Hepatocyte (in vitro differentiated cells): ENCODE measurements around the gene GET3. TPM values are rescaled to one million over a fixed set of nuclear protein-coding genes. Genes with fewer than 3 reads are reported as not detected.

ENCODE experiments used
- DNase-seq: peaks from one replicate; pipeline ENCODE4 v3.0.0-alpha.2; 2016; ENCODE audit warnings: low spot score
- H2AFZ ChIP-seq: fragments of 200-600 bp; sonication (generic); 2 replicates; pipeline ENCODE4 v1.6.0; 2016; ENCODE audit warnings: antibody characterized with exemption, mild to moderate bottlenecking
- H3K27ac ChIP-seq: fragments of 200-600 bp; sonication (generic); 2 replicates; pipeline ENCODE4 v1.5.1; 2016; ENCODE audit warnings: mild to moderate bottlenecking
- H3K27me3 ChIP-seq: fragments of 200-600 bp; sonication (generic); 2 replicates; pipeline ENCODE4 v1.6.1; 2016
- H3K36me3 ChIP-seq: fragments of 200-600 bp; sonication (generic); replicated peaks from 2 replicates; pipeline ENCODE4 v1.5.1; 2016; ENCODE audit warnings: low read depth; ENCODE audit not compliant: insufficient read depth
- H3K4me1 ChIP-seq: fragments of 200-600 bp; sonication (generic); 2 replicates; pipeline ENCODE4 v1.5.1; 2016; ENCODE audit warnings: mild to moderate bottlenecking, moderate library complexity; ENCODE audit not compliant: insufficient read depth
- H3K4me2 ChIP-seq: fragments of 200-600 bp; sonication (generic); 2 replicates; pipeline ENCODE4 v1.6.0; 2016
- H3K4me3 ChIP-seq: fragments of 200-600 bp; sonication (generic); 2 replicates; pipeline ENCODE4 v1.5.1; 2016; ENCODE audit warnings: mild to moderate bottlenecking
- H3K79me2 ChIP-seq: fragments of 200-600 bp; sonication (generic); 2 replicates; pipeline ENCODE4 v1.6.0; 2017; ENCODE audit warnings: mild to moderate bottlenecking
- H3K9me2 ChIP-seq: fragments of 200-600 bp; sonication (generic); replicated peaks from 2 replicates; pipeline ENCODE4 v1.6.0; 2017; ENCODE audit warnings: mild to moderate bottlenecking; ENCODE audit not compliant: insufficient read depth
- H3K9me3 ChIP-seq: fragments of 200-600 bp; sonication (generic); 2 replicates; pipeline ENCODE4 v1.5.1; 2016; ENCODE audit warnings: low read depth, mild to moderate bottlenecking
- H4K20me1 ChIP-seq: fragments of 200-600 bp; sonication (generic); 2 replicates; pipeline ENCODE4 v1.6.0; 2016; ENCODE audit warnings: mild to moderate bottlenecking; ENCODE audit not compliant: insufficient read depth, poor library complexity, severe bottlenecking
- EZH2 ChIP-seq: fragments of 200-600 bp; sonication (generic); IDR thresholded peaks from 2 replicates; pipeline ENCODE4 v1.6.1; 2016; ENCODE audit warnings: antibody characterized with exemption, mild to moderate bottlenecking, borderline replicate concordance
- EZH2phosphoT487 ChIP-seq: fragments of 200-600 bp; sonication (generic); IDR thresholded peaks from one replicate; pipeline ENCODE4 v1.6.1; 2018; ENCODE audit warnings: antibody characterized with exemption, mild to moderate bottlenecking, low read depth, moderate library complexity; ENCODE audit not compliant: unreplicated experiment, severe bottlenecking
- WGBS: methylation state at CpG from one replicate; pipeline ENCODE4 v1.1.6; 2016; ENCODE audit warnings: low lambda C conversion rate; ENCODE audit errors: missing lambda C conversion rate; 5-methylcytosine and 5-hydroxymethylcytosine counted together
- polyA plus RNA-seq: library from polyadenylated mRNA; unstranded; fragments of >200 nt; fragmentation: Nextera tagmentation; extraction: Ambion mirVana; gene quantifications from 2 replicates; pipeline ENCODE4 v1.2.1, GENCODE V29; 2016
- total RNA-seq: library from RNA; depleted of rRNA; stranded (reverse); fragments of >200 nt; gene quantifications from 2 replicates; pipeline ENCODE4 v1.2.3, GENCODE V29; 2014
- TF ChIP-seq, protein P1 (sequence below): fragments of 200-600 bp; sonication (generic); IDR thresholded peaks from 2 replicates; pipeline ENCODE4 v1.5.1; 2016; ENCODE audit warnings: antibody characterized with exemption, mild to moderate bottlenecking; ENCODE audit not compliant: poor library complexity

Gene GET3
- total and polyA plus RNA-seq, 2 experiments from 2014 or later: 52.3 to 108 TPM

DNA sequence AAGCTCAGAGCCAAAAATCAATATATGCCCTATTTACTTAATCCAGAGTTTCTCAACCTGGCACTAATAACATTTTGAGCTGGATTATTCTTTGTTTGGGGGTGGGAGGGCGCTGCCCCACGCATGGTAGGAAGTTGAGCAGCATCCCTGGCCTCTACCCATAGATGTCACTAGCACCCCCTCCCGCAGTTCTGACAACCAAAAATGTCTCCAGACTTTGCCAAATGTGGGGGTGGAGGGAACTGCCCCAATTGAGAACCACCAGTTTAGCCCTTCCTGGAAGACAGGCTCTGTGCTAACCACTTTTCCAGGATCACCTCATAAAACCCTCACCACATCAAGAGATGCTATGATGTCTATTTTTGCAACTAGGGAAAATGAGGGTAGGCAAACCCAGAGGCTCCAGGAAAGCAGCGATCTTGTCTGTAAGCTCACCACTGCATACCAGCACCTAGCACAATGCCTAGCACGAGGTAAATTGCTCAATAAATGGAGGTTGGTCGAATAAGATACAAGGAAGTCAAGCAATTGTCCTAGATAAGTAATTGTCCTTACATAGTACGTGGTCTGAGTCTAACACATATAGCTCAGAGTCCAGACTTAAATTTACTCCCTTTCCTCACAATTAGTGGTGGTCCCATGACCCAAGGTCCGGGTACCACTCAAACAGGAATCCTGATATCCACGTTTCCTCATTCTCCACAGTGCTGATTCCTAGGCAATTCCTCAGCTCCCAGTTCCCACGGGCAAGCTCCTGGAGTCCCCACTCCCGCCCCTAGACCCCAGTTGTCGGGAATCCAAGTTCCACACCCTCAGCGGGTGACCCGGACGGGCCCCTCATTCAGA lies 3.7 kb upstream of the GET3 start:
- Histone ChIP-seq H3K27me3 (no peaks in the 10 kb centered on the region), H3K9me2 (no peaks in the 10 kb centered on the region), H3K36me3 (no peaks in the 10 kb centered on the region), H2AFZ (peak overlapping the region; percentile 51), H3K27ac (peak overlapping the region; percentile 98), H4K20me1 (peaks cover 35% of the 10 kb centered on the region), H3K9me3 (no peaks in the 10 kb centered on the region), H3K4me3 (peak overlapping the region; percentile 75), H3K4me1 (peaks cover 10% of the 10 kb centered on the region), H3K79me2 (peaks cover 56% of the 10 kb centered on the region), H3K4me2 (peak overlapping the region; percentile 94)
- TF ChIP-seq, protein P1, sequence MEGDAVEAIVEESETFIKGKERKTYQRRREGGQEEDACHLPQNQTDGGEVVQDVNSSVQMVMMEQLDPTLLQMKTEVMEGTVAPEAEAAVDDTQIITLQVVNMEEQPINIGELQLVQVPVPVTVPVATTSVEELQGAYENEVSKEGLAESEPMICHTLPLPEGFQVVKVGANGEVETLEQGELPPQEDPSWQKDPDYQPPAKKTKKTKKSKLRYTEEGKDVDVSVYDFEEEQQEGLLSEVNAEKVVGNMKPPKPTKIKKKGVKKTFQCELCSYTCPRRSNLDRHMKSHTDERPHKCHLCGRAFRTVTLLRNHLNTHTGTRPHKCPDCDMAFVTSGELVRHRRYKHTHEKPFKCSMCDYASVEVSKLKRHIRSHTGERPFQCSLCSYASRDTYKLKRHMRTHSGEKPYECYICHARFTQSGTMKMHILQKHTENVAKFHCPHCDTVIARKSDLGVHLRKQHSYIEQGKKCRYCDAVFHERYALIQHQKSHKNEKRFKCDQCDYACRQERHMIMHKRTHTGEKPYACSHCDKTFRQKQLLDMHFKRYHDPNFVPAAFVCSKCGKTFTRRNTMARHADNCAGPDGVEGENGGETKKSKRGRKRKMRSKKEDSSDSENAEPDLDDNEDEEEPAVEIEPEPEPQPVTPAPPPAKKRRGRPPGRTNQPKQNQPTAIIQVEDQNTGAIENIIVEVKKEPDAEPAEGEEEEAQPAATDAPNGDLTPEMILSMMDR: peak; percentile 36
- no peak for TF ChIP-seq EZH2
- no peak for TF ChIP-seq EZH2phosphoT487
- DNase-seq: peak; percentile 48
- WGBS: 2% methylated on average over 12 of the region's 15 CpGs

DNA sequence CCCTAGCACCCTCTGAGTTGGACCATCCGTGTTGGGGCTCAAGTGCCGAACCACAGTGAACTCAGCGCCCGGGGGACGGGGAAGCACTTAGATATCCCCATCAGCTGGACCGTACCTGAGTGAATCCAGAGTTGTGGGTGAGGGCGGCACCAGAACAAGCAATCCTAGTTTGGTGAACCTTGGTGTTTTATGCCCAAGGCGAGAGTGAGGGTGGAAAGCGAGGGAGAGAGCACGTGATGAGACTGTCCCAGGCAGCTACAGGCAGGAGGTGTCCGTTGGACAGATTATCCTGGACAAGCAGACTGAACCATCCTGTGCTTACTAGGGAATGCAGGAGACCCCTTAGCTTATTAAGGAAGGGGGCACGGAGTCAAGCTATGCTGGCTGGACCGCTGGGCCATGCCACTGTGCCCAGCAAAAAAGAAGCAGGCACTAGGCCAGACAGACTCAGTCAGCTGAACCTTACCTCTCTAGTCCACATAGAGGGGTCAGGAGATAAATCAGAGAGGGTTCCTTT lies 596 bp downstream of the GET3 start:
- H3K79me2 ChIP-seq: peaks cover 39% of the 10 kb centered on the region
- 20% methylated on average over 13 of the region's 13 CpGs for WGBS
- no peaks in the 10 kb centered on the region for H3K9me3 ChIP-seq
- TF ChIP-seq EZH2phosphoT487 (no peak), EZH2 (no peak)
- TF ChIP-seq, protein P1: no peak
- H3K4me2 ChIP-seq: peak overlapping the region; percentile 67
- peak overlapping the region; percentile 92 for H3K27ac ChIP-seq
- H3K27me3 ChIP-seq: no peaks in the 10 kb centered on the region
- peak overlapping the region; percentile 46 for H3K4me3 ChIP-seq
- no peaks in the 10 kb centered on the region for H3K36me3 ChIP-seq
- peaks cover 10% of the 10 kb centered on the region for H4K20me1 ChIP-seq
- H2AFZ ChIP-seq: peak overlapping the region; percentile 52
- DNase-seq: no peak
- H3K9me2 ChIP-seq: no peaks in the 10 kb centered on the region
- peaks cover 2% of the 10 kb centered on the region for H3K4me1 ChIP-seq

DNA sequence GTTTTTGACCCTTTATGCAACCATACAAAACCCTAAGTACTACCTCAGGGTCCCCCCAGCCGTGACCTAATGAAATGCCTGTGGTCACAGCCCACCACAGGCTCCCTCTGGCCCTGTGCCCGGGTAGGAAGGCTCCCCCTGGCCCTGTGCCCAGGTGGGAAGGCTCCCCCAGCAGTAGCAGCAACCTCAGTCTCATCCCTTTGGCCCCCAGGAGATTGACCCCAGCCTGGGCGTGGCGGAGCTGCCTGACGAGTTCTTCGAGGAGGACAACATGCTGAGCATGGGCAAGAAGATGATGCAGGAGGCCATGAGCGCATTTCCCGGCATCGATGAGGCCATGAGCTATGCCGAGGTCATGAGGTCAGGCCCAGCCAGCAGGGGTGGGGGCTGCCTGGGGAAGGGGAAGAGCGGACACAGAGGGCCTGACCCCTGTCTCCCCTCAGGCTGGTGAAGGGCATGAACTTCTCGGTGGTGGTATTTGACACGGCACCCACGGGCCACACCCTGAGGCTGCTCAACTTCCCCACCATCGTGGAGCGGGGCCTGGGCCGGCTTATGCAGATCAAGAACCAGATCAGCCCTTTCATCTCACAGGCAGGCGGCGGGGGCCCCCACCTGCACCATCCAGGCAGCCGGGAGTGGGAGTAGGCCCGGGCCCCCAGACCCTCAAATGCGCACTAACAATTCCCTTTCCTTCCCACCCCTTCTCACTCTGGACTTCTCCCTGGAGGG lies 8.0 kb downstream of the GET3 start:
- Histone ChIP-seq H3K79me2 (no peaks in the 10 kb centered on the region), H3K27me3 (peaks cover 3% of the 10 kb centered on the region), H2AFZ (no peak overlapping the region), H3K27ac (no peak overlapping the region), H3K4me2 (no peak overlapping the region), H3K4me3 (no peak overlapping the region), H3K4me1 (no peaks in the 10 kb centered on the region), H3K9me2 (no peaks in the 10 kb centered on the region), H3K9me3 (no peaks in the 10 kb centered on the region), H3K36me3 (no peaks in the 10 kb centered on the region), H4K20me1 (no peaks in the 10 kb centered on the region)
- DNase-seq: no peak
- TF ChIP-seq, protein P1: no peak
- TF ChIP-seq EZH2phosphoT487: no peak
- WGBS: 95% methylated on average over 17 of the region's 22 CpGs
